MM.1S (cell line): ENCODE measurements around the gene ARF6.

Experiments
- EZH2 ChIP-seq: fragments of 300-600 bp; sonication (generic); optimal IDR thresholded peaks from 2 replicates; pipeline ENCODE3; 2017; ENCODE audit warnings: low read depth, mild to moderate bottlenecking, antibody characterized with exemption, low read length, mixed read lengths
- EZH2phosphoT487 ChIP-seq: fragments of 300-600 bp; sonication (generic); IDR thresholded peaks from 2 replicates; pipeline ENCODE4 v1.6.1; 2018; ENCODE audit warnings: antibody characterized with exemption, low read length
- TF ChIP-seq, protein P1 (sequence below): fragments of 300-600 bp; sonication (generic); IDR thresholded peaks from 2 replicates; pipeline ENCODE4 v1.5.1; 2016; ENCODE audit warnings: antibody characterized with exemption, low read length, mixed read lengths

DNA sequence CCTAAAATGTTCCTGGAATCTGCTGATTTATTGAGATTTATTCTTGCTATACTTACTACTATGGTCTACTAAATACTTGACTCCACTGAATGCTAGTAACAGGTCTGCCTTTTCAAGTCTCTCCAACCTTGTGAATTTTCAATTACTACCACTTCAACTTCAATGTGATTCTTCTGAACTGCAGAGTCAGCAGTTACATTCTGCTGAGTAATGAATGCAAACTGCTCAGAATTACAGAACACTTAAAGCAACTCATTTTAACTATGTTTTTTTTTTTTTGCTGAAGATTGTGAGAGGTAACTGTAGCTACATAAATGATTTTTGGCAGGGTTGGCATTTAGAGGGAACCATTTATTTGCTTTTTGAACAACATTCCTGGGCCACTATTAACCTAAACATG is 41.8 kb downstream of the ARF6 start:
- TF ChIP-seq, protein P1, sequence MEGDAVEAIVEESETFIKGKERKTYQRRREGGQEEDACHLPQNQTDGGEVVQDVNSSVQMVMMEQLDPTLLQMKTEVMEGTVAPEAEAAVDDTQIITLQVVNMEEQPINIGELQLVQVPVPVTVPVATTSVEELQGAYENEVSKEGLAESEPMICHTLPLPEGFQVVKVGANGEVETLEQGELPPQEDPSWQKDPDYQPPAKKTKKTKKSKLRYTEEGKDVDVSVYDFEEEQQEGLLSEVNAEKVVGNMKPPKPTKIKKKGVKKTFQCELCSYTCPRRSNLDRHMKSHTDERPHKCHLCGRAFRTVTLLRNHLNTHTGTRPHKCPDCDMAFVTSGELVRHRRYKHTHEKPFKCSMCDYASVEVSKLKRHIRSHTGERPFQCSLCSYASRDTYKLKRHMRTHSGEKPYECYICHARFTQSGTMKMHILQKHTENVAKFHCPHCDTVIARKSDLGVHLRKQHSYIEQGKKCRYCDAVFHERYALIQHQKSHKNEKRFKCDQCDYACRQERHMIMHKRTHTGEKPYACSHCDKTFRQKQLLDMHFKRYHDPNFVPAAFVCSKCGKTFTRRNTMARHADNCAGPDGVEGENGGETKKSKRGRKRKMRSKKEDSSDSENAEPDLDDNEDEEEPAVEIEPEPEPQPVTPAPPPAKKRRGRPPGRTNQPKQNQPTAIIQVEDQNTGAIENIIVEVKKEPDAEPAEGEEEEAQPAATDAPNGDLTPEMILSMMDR: no peak
- TF ChIP-seq EZH2: no peak
- no peak for TF ChIP-seq EZH2phosphoT487
